Epithelial cell of esophagus (primary cell): ENCODE measurements around the gene LZTR1.

Experiments
- DNase-seq: peaks from one replicate; pipeline ENCODE4 v3.0.0; 2010; ENCODE audit warnings: low read depth
- H3K4me3 ChIP-seq: 2 replicates; pipeline ENCODE4 v1.5.1; 2011; ENCODE audit warnings: mild to moderate bottlenecking, low read length, control low read depth
- TF ChIP-seq, protein P1 (sequence below): IDR thresholded peaks from 2 replicates; pipeline ENCODE4 v1.5.1; 2011; ENCODE audit warnings: low read depth, mild to moderate bottlenecking, low read length, control low read depth, inconsistent platforms; ENCODE audit not compliant: insufficient read depth; ENCODE audit errors: missing control alignments

The LZTR1 gene

DNA sequence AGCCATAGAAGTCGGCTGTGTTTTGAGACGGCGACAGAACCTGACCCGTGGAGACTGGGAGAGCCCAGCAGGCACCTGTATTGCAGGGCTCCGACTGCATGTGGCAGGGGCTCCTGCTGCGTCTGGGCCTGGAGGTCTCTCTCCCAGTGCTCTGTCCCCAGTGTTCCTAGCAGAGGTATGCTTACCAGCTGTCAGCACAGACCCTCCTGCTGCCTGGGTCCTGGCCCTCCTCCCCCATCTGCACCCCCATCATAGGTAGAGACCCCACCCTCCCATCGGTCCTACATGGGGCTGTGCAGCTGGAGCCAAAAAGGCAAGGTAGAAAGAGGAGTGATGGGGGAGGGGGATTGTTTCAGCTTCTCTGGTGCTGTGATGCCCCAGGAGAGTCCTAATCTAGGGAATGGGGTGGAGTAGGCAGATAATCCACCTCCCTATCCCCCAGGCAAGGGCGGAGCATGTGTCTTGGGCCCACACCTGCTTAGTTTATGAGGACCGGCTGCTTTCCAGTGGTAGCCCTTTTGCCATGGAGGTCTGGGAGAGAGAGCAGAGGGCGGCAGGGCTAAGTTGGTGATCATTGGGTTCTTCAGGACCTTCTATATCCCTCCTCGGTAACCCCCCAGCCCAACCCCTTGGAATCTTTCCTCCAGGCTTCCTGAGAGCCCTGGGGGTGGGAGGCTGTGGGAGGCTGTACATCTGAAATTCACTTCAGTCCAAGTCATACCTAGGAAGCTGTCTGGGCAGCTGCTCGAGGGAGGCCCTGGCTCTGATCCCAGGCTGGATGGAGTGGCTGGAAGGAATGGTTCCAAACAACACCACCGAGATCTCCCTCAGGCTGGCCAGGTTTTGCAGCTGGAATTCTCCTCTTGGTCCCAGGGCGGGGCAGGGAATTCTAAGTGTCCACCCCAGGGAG lies 44.9 kb downstream of the LZTR1 start:
- DNase-seq, result peak; percentile 76
- TF ChIP-seq, protein P1, sequence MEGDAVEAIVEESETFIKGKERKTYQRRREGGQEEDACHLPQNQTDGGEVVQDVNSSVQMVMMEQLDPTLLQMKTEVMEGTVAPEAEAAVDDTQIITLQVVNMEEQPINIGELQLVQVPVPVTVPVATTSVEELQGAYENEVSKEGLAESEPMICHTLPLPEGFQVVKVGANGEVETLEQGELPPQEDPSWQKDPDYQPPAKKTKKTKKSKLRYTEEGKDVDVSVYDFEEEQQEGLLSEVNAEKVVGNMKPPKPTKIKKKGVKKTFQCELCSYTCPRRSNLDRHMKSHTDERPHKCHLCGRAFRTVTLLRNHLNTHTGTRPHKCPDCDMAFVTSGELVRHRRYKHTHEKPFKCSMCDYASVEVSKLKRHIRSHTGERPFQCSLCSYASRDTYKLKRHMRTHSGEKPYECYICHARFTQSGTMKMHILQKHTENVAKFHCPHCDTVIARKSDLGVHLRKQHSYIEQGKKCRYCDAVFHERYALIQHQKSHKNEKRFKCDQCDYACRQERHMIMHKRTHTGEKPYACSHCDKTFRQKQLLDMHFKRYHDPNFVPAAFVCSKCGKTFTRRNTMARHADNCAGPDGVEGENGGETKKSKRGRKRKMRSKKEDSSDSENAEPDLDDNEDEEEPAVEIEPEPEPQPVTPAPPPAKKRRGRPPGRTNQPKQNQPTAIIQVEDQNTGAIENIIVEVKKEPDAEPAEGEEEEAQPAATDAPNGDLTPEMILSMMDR, result no peak
- H3K4me3 ChIP-seq, result no peak overlapping the region

DNA sequence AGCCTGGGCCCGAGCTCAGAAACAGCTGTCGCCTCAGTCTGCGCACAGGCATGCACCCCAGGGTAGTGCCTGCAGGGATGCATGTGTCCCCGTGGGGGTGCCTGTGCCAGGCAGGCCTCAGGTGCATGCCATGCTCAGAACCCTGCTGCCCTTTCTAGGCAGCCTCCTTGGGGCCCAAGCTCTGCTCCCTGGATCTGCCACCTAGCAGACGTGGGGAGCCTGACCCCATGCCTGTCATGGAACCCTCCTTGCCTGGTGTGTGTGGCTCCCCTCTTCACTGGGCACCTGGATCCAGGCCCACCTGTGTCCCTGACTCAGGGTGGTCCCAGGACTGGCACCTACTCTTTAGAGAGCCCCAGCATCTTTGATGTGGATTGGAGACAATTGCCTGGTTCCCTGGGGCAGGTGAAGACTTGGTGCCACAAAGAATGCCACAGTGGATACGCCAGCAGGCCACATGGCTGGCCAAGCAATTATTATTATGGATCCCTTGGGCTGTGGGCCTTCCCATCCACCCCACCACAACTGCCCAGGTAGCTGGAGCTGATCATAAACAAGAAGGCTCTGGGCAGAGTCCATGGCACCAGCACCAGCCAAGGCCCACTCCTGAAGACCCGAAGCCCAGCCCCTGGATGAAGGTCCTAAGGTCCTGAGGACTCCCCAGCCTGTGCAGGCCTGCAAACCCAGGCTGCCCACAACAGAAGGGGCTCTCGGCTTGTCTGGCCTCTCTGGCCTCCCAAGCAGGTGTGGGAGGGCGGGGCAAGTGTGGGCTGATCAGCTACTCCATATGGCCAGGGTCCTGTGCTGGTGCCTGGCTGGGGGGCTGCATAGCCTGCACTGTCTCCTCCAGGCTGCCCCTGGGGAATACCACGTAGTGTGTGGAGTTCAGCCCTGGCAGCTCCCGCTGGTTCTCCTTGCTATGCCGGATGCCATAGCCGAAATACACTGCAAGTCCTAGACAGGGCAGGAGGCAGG lies 46.5 kb downstream of the LZTR1 start:
- H3K4me3 ChIP-seq, result no peak overlapping the region
- TF ChIP-seq, protein P1, result no peak
- DNase-seq, result no peak

DNA sequence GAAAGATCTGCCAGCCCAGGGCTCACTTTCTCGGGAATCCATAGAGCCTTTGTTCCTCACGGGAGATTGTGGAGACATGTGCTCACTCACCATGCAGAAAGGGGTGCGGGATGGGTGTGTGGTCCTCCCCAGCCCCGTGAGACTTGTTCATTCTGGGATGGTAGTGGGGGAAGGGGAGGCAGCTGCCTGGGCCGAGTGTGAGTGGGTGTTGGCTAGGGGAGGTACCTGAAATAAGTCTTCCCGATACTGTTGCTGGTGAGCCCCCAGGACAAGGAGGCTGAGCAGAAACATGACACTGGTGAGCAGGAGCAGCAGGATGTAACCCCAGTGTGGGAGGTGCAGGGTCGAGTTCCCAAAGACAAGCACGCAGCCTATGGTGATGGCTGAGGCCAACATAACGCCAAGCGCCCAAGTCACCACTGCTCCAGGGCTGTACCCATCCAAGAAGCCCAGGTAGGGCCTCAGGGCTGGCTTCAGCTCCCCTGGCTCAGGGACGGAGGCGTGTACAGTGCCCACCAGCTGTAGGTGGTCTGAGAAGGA lies 47.5 kb downstream of the LZTR1 start:
- DNase-seq, result no peak
- H3K4me3 ChIP-seq, result no peak overlapping the region
- TF ChIP-seq, protein P1, result no peak

DNA sequence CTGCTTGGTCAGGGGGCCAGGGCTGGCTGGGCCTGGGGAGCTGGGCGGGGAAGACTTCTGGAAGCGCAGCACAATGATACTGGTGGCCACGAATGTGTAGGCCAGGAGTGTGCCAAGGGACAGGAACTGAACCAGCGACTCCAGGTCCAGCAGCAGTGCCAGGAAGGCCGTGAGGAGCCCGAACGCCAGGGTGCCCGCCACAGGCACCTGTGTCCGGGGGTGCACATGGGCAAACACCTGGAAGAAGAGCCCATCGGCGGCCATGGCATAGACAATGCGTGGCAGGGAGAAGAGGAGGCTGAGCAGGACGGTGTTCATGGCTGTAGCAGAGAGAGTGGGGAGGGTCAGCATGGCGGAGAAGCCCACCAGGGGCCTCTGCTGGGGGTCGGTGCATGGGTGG lies 47.9 kb downstream of the LZTR1 start:
- no peak overlapping the region for H3K4me3 ChIP-seq
- no peak for DNase-seq
- TF ChIP-seq, protein P1, result no peak

DNA sequence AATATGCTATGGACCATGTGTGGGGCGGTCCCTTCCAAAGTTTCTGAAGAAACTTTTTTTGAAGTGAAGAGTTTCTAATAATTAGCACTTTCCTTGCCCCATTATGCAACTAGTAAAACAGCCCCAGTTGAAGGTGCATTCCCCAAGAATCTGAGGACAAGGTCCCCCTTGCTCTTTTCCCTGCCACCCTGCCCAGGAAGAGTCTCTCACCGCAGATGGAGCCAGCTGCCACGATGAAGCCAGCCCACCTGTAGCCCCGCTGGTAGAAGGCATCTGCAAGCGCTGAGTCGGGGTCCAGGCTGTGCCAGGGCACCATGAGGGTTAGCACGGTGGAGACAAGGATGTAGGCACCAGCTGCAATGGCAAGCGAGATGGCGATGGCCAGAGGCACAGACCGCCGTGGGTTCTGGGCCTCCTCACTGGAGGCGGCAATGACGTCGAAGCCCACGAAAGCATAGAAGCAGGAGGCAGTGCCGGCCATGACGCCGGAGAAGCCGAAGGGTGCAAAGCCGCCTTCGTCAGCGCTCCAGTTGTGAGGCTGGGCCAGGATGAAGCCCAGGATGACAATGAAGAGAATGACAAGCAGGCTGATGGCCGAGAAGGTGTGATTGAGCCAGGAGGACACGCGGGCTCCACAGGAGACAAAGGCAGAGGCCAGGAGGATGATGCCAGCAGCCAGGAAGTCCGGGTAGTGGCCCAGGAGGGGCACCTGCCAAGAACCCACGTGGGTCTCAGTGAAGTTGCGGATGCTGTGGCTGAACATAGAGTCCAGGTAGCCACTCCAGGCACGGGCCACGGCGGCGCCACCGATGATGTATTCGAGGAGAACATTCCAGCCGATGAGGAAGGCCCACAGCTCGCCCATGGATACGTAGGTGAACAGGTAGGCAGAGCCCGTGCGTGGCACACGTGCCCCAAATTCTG lies 48.8 kb downstream of the LZTR1 start:
- no peak for DNase-seq
- TF ChIP-seq, protein P1, result no peak
- H3K4me3 ChIP-seq, result no peak overlapping the region

DNA sequence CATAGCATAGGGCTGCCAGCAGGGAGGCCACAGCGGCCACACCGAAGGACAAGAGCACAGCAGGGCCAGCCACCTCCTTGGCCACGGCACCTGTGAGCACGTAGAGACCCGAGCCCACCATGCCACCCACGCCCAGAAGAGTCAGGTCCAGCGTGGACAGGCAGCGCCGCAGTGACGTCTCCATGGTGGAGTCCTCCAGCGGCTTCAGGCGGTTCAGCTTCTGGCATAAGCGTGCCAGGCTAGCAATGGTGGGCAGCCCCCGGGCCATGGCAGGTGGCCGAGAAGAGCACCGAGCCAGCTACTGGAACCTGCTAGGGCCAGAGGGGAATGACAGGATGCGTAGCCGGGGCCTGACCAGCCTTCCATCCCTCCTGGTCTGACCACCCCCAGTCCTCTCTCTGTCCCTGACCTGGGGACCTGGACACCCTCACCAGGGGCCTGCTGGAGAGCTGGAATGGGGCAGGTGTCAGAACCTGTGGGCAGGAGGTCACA lies 49.5 kb downstream of the LZTR1 start:
- TF ChIP-seq, protein P1, result no peak
- DNase-seq, result no peak
- no peak overlapping the region for H3K4me3 ChIP-seq
